AG20443 (cell line): Measurements from ENCODE around the gene NEUROG3.

Experiments used
- DNase-seq: peaks from one replicate; pipeline ENCODE4 v3.0.0; 2012; ENCODE audit warnings: low spot score, mixed read lengths

NEUROG3 gene

GRCh38 chr10:69573056-69573806 is at the start of gene NEUROG3:
Gene NEUROG3, minus strand, starts transcription at chr10:69573422. Its CDS starts 379 bp downstream, at chr10:69573043.
- no peak for DNase-seq

GRCh38 chr10:69620625-69621024 is 47.4 kb upstream of the NEUROG3 start:
- DNase-seq, result no peak

GRCh38 chr10:69619626-69620025 is 46.4 kb upstream of the NEUROG3 start:
- no peak for DNase-seq

- DNase-seq, result no peak
Observed at GRCh38 chr10:69618746-69619145, 45.5 kb upstream of the NEUROG3 start.

GRCh38 chr10:69616358-69616757 is 43.1 kb upstream of the NEUROG3 start:
- no peak for DNase-seq

- no peak for DNase-seq
Observed at GRCh38 chr10:69614130-69614529, 40.9 kb upstream of the NEUROG3 start.

GRCh38 chr10:69612760-69613159 is 39.5 kb upstream of the NEUROG3 start:
- no peak for DNase-seq

- no peak for DNase-seq
Observed at GRCh38 chr10:69609077-69609476, 35.9 kb upstream of the NEUROG3 start.

- no peak for DNase-seq
Observed at GRCh38 chr10:69600761-69601330, 27.6 kb upstream of the NEUROG3 start.

GRCh38 chr10:69588358-69588757 is 15.1 kb upstream of the NEUROG3 start:
- DNase-seq, result no peak

- DNase-seq, result no peak
Observed at GRCh38 chr10:69584624-69585023, 11.4 kb upstream of the NEUROG3 start.

- DNase-seq, result no peak
Observed at GRCh38 chr10:69583106-69583505, 9.9 kb upstream of the NEUROG3 start.

- DNase-seq, result no peak
Observed at GRCh38 chr10:69580435-69580834, 7.2 kb upstream of the NEUROG3 start.

- DNase-seq, result no peak
Observed at GRCh38 chr10:69579464-69580060, 6.3 kb upstream of the NEUROG3 start.

- DNase-seq, result no peak
Observed at GRCh38 chr10:69578508-69578991, 5.3 kb upstream of the NEUROG3 start.

- no peak for DNase-seq
Observed at GRCh38 chr10:69577268-69578232, 4.3 kb upstream of the NEUROG3 start.

- DNase-seq, result no peak
Observed at GRCh38 chr10:69576334-69577011, 3.3 kb upstream of the NEUROG3 start.

- DNase-seq, result no peak
Observed at GRCh38 chr10:69575164-69575722, 2.0 kb upstream of the NEUROG3 start.

- no peak for DNase-seq
Observed at GRCh38 chr10:69574571-69574978, 1.4 kb upstream of the NEUROG3 start.

GRCh38 chr10:69572159-69573055 is 815 bp downstream of the NEUROG3 start:
- DNase-seq, result no peak
